ENCODE data around the gene TBX15.

- no peak for TF ChIP-seq CTCF (IDR thresholded peaks at IDR 0.05 in 8 of 11, conservative IDR thresholded peaks at IDR 0.05 in 3 of 11)
- no peak for TF ChIP-seq POLR2A (IDR thresholded peaks at IDR 0.05)
Measured at GRCh38 chr1:118988186-118989005, at the start of gene TBX15.

Measured in spleen (tissue), 7 donors.